GM10266 (cell line): ENCODE measurements around the gene OR5V1.

Experiments
- DNase-seq: peaks from one replicate; pipeline ENCODE4 v3.0.0; 2012; ENCODE audit errors: extremely low spot score
- TF ChIP-seq, protein P1 (sequence below): IDR thresholded peaks from 2 replicates; pipeline ENCODE4 v1.5.1; 2012; ENCODE audit warnings: mild to moderate bottlenecking, low read depth; ENCODE audit not compliant: control insufficient read depth, insufficient read depth; ENCODE audit errors: missing control alignments

OR5V1 gene

GRCh38 chr6:29368765-29369164, at the start of gene OR5V1:
OR5V1 (minus strand) TSS chr6:29368865; CDS start chr6:29356195, 12,670 bp downstream.
- TF ChIP-seq, protein P1, sequence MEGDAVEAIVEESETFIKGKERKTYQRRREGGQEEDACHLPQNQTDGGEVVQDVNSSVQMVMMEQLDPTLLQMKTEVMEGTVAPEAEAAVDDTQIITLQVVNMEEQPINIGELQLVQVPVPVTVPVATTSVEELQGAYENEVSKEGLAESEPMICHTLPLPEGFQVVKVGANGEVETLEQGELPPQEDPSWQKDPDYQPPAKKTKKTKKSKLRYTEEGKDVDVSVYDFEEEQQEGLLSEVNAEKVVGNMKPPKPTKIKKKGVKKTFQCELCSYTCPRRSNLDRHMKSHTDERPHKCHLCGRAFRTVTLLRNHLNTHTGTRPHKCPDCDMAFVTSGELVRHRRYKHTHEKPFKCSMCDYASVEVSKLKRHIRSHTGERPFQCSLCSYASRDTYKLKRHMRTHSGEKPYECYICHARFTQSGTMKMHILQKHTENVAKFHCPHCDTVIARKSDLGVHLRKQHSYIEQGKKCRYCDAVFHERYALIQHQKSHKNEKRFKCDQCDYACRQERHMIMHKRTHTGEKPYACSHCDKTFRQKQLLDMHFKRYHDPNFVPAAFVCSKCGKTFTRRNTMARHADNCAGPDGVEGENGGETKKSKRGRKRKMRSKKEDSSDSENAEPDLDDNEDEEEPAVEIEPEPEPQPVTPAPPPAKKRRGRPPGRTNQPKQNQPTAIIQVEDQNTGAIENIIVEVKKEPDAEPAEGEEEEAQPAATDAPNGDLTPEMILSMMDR, result no peak
- no peak for DNase-seq

DNA sequence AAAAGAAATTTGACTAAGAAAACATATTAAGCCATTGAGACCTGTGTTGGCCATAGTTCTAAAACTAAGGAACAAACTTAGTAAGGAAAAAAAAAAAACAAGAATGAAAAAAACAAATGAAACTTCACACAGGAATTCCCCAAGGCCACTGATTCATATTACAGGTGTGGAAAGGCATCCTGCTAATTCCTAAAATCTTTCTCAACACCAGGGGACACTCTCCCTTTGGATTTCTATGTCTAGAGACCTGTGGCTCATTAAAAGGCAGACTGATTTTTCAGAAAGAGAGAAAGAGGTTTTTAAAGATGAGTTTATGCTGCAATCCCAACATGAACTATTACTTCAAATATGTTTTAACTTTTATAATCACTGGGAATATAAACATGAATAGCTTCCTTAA, 45.9 kb upstream of the OR5V1 start, which contains the start of gene OR12D1:
TSS of gene OR12D1 (plus strand) at position 341 of the 400 bp plus-strand sequence.
- TF ChIP-seq, protein P1, result no peak

GRCh38 chr6:29403801-29404200, 35.1 kb upstream of the OR5V1 start:
- DNase-seq, result no peak
- TF ChIP-seq, protein P1, result no peak

More for the DNA sequence above, 45.9 kb upstream of the OR5V1 start, which contains the start of gene OR12D1:
- DNase-seq, result no peak

GRCh38 chr6:29399525-29399924, 30.9 kb upstream of the OR5V1 start:
- no peak for DNase-seq
- TF ChIP-seq, protein P1, result no peak

- DNase-seq, result no peak
- TF ChIP-seq, protein P1, result no peak
These were observed 26.7 kb upstream of the OR5V1 start, which contains the start of gene OR12D2 for GRCh38 chr6:29395331-29395730. OR12D2 (plus strand) TSS chr6:29395631; CDS start chr6:29396700, 1,069 bp downstream.

DNA sequence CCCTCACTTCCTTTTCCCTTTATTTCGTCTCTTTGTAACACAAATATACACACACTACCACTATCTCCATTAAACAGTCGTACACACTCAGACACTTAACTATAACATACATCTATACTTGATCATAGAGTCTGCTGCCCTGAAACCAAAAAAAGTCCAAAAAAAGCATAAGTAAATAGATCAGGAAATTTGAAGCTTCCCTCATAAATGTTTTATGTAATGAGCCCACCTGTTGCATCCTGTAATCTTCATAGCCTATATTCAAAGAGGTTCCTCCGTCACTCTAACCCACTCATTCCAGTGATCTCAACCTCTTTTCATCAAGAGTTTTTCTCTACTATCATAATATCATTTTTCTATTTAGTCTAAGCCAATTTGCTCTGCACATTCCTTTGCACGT, 19.9 kb upstream of the OR5V1 start:
- TF ChIP-seq, protein P1, result no peak
- no peak for DNase-seq

DNA sequence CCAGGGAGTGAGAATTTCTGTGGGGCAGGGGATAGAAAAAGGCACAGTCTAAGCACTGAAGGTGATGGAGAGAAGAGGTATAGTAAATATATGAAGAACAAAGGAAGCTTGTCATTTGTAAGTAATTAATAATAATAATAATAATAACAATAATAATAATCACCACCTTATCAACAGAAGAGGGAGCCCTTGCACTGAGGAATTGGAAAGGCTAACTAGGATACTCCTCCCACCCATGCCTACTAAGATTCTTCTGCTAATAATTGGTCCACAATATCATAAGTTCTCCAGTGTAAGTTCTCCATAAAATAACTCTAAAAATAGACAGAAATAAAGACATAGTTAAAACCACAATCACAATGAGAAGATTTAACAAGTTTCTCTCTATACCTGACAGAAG, 7.3 kb upstream of the OR5V1 start:
- DNase-seq, result peak; percentile 10
- TF ChIP-seq, protein P1, result peak; percentile 7
